ENCODE results near the gene DNAJB2. TPM values are rescaled to one million over a fixed set of nuclear protein-coding genes. Genes with fewer than 3 reads are reported as not detected.

The DNAJB2 gene
- total RNA-seq, 2 experiments from 2014 or later: 49.9 to 58.7 TPM

DNA sequence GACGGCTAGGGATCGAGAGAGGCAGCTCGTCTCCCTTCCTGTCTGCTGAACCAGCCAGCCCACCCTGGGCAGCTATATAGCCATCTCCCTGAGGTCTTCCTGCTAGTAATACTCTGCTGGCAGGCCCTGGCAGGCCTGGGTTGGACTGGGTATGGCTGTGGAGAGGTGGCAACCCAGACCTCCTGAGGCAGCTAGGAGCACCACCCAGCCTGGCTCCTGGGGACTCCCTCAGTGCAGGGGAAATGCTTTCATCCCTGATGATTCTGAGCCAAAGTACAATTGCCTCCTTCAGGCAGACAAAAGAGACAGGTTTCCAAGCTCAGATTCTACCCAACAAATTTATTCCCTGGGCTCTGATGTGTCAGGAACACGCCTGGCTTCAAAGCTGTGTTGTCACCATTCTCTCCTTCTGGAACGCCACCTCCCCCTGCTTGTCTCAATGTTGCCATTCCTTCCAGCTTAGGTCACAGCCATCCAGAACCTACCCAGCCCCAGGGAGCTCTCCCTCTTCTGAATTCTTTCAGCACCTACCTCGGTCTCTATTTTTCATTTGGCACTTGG lies 4.7 kb upstream of the DNAJB2 start:
- intact Hi-C loops (cut with micrococcal nuclease; ENCODE audit: unreplicated experiment): loop anchor here (10.0 kb wide), 1 partner anchor 390 kb away; the partner anchor contains the start of gene WNT10A
- no TSS peak for BruUV-seq (replicated peaks)
- Histone ChIP-seq H2AFZ (ENCODE audit: low read length) (no peak overlapping the region), H4K20me1 (ENCODE audit: insufficient read depth, low read length) (no peaks in the 10 kb centered on the region), H3K4me1 (ENCODE audit: insufficient read depth, low read length, poor library complexity, severe bottlenecking) (peaks cover 23% of the 10 kb centered on the region), H3K79me2 (ENCODE audit: insufficient read depth, low read depth, low read length) (peaks cover 6% of the 10 kb centered on the region; the same call in 1 of the 2 replicates), H3K4me3 (ENCODE audit: low read depth, low read length, poor library complexity, severe bottlenecking) (no peak overlapping the region), H3K9me2 (ENCODE audit: insufficient read depth, low read length) (no peaks in the 10 kb centered on the region), H3K9me3 (ENCODE audit: low read length) (no peaks in the 10 kb centered on the region), H3K36me3 (ENCODE audit: insufficient read depth, low read length) (no peaks in the 10 kb centered on the region), H3K27ac (ENCODE audit: low read depth, low read length, poor library complexity, severe bottlenecking) (no peak overlapping the region), H3K4me2 (ENCODE audit: low read length) (peak overlapping the region; percentile 81; the same call in 1 of the 2 replicates)
- POLR2A ChIA-PET: interaction anchor here (0.6 to 1.3 kb wide), 5 partner anchors 9 to 128 kb away, joined by 3 to 4 read pairs (median 3); no protein-coding TSS in a partner anchor
- CTCF ChIA-PET (ENCODE audit: unreplicated experiment): interaction anchor here (0.7 to 1.0 kb wide), 2 partner anchors 21 to 114 kb away, joined by 3 read pairs; no protein-coding TSS in a partner anchor
- TF ChIP-seq, protein P1, sequence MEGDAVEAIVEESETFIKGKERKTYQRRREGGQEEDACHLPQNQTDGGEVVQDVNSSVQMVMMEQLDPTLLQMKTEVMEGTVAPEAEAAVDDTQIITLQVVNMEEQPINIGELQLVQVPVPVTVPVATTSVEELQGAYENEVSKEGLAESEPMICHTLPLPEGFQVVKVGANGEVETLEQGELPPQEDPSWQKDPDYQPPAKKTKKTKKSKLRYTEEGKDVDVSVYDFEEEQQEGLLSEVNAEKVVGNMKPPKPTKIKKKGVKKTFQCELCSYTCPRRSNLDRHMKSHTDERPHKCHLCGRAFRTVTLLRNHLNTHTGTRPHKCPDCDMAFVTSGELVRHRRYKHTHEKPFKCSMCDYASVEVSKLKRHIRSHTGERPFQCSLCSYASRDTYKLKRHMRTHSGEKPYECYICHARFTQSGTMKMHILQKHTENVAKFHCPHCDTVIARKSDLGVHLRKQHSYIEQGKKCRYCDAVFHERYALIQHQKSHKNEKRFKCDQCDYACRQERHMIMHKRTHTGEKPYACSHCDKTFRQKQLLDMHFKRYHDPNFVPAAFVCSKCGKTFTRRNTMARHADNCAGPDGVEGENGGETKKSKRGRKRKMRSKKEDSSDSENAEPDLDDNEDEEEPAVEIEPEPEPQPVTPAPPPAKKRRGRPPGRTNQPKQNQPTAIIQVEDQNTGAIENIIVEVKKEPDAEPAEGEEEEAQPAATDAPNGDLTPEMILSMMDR (conservative IDR thresholded peaks at IDR 0.05; ENCODE audit: low read length): no peak
- no peak for DNase-seq (ENCODE audit: low spot score)

DNA sequence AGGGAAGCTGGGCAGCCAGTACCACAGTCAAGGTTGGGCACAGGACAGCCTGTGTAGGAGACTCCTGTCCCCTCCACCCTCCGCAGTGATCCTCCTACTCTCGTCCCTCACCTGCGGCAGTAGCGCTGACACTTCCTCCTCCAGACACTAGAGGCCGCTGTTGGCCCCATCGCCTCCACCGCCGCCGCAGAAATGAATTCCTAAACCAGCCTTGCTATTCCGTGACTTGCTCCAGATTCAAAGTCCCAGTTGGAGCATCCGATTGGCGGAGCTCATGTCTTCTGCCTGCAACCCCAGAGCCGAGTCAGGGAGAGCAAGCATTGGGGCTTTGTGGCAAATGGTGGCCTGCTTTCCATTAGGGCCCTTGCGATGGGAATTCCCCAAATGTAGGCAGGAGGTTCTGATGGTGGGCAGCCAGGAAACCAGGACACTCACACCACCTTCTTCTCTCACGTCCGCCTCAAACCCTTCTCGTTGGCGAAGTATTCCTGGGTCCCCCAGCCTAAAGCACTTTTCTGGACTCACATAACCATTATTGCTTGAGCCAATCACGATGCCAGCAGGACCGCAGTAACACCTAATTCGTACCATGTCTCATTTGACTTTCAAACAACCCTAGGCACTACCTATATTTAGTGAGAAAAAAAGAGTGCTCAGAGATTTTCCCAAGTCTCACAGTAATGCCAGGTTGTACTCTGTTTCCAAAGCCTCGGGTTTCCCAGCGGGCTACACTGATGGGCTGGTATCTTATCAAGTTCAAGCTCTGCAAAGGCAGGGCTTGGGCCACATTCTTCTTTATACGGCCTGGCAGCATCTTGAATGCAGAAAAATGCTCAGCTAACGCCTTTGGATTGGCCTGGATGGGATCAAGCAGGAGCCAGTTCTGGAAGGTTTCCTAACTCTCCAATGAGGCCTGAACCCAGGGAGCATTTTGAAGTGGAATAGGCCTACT lies 1.2 kb upstream of the DNAJB2 start:
- peak overlapping the region; percentile 74 for H2AFZ ChIP-seq (ENCODE audit: low read length)
- no peak for TF ChIP-seq EZH2phosphoT487 (IDR thresholded peaks at IDR 0.05; ENCODE audit: borderline replicate concordance, low read depth, low read length)
- TF ChIP-seq, protein P1 (conservative IDR thresholded peaks at IDR 0.05; ENCODE audit: low read length): peak; percentile 98
- peaks cover 27% of the 10 kb centered on the region for H3K36me3 ChIP-seq (ENCODE audit: insufficient read depth, low read length)
- BruUV-seq (replicated peaks): no TSS peak
- peaks cover 39% of the 10 kb centered on the region for H3K4me1 ChIP-seq (ENCODE audit: insufficient read depth, low read length, poor library complexity, severe bottlenecking)
- H3K9me2 ChIP-seq (ENCODE audit: insufficient read depth, low read length): no peaks in the 10 kb centered on the region
- H3K79me2 ChIP-seq (ENCODE audit: insufficient read depth, low read depth, low read length): peaks cover 19% of the 10 kb centered on the region; the same call in 1 of the 2 replicates
- ChIA-PET CTCF (ENCODE audit: unreplicated experiment) (interaction anchor here (0.6 to 3.0 kb wide), 8 partner anchors 14 to 885 kb away, joined by 3 to 13 read pairs (median 6); partner anchors contain the start of genes TUBA4A and TUBA4B), POLR2A (interaction anchor here (0.6 to 3.4 kb wide), 14 partner anchors 12 to 364 kb away, joined by 3 to 21 read pairs (median 4); partner anchors contain the start of genes DNPEP, GLB1L, STK16 and TUBA4A)
- H4K20me1 ChIP-seq (ENCODE audit: insufficient read depth, low read length): peaks cover 5% of the 10 kb centered on the region
- DNase-seq (ENCODE audit: low spot score): peak; percentile 79
- H3K4me3 ChIP-seq (ENCODE audit: low read depth, low read length, poor library complexity, severe bottlenecking): peak overlapping the region; percentile 83
- H3K9me3 ChIP-seq (ENCODE audit: low read length): no peaks in the 10 kb centered on the region
- H3K4me2 ChIP-seq (ENCODE audit: low read length): peak overlapping the region; percentile 81
- peak overlapping the region; percentile 90 for H3K27ac ChIP-seq (ENCODE audit: low read depth, low read length, poor library complexity, severe bottlenecking)
- intact Hi-C loops (cut with micrococcal nuclease; ENCODE audit: unreplicated experiment): loop anchor here (1.0 to 10.0 kb wide), 4 partner anchors 29 to 393 kb away; partner anchors contain the start of genes WNT10A and ZFAND2B

Measured in OCI-LY7 (cell line).